MM.1S (cell line): ENCODE data around the gene MYO5C.

Experiments
- EZH2phosphoT487 ChIP-seq: fragments of 300-600 bp; sonication (generic); IDR thresholded peaks from 2 replicates; pipeline ENCODE4 v1.6.1; 2018; ENCODE audit warnings: antibody characterized with exemption, low read length
- TF ChIP-seq, protein P1 (sequence below): fragments of 300-600 bp; sonication (generic); IDR thresholded peaks from 2 replicates; pipeline ENCODE4 v1.5.1; 2016; ENCODE audit warnings: antibody characterized with exemption, low read length, mixed read lengths

GRCh38 chr15:52340093-52340492 is 44.5 kb upstream of the MYO5C start:
- TF ChIP-seq, protein P1, sequence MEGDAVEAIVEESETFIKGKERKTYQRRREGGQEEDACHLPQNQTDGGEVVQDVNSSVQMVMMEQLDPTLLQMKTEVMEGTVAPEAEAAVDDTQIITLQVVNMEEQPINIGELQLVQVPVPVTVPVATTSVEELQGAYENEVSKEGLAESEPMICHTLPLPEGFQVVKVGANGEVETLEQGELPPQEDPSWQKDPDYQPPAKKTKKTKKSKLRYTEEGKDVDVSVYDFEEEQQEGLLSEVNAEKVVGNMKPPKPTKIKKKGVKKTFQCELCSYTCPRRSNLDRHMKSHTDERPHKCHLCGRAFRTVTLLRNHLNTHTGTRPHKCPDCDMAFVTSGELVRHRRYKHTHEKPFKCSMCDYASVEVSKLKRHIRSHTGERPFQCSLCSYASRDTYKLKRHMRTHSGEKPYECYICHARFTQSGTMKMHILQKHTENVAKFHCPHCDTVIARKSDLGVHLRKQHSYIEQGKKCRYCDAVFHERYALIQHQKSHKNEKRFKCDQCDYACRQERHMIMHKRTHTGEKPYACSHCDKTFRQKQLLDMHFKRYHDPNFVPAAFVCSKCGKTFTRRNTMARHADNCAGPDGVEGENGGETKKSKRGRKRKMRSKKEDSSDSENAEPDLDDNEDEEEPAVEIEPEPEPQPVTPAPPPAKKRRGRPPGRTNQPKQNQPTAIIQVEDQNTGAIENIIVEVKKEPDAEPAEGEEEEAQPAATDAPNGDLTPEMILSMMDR, result no peak
- no peak for TF ChIP-seq EZH2phosphoT487
